ENCODE measurements around the gene EYA4.

The EYA4 gene

GRCh38 chr6:133435065-133435728, 194.0 kb downstream of the EYA4 start:
- DNase-seq (ENCODE audit: low read depth in 2 of 3, low spot score in 2 of 3), result no peak

GRCh38 chr6:133436652-133437051, 195.5 kb downstream of the EYA4 start:
- no peak for DNase-seq (ENCODE audit: low read depth in 2 of 3, low spot score in 2 of 3)

GRCh38 chr6:133441491-133441890, 200.3 kb downstream of the EYA4 start:
- no peak for DNase-seq (ENCODE audit: low read depth in 2 of 3, low spot score in 2 of 3)

GRCh38 chr6:133446789-133447188, 205.6 kb downstream of the EYA4 start:
- DNase-seq (ENCODE audit: low read depth in 2 of 3, low spot score in 2 of 3), result no peak

- no peak for DNase-seq (ENCODE audit: low read depth in 2 of 3, low spot score in 2 of 3)
These were observed 206.8 kb downstream of the EYA4 start for GRCh38 chr6:133447924-133448323.

GRCh38 chr6:133456439-133456838, 215.3 kb downstream of the EYA4 start:
- no peak for DNase-seq (ENCODE audit: low read depth in 2 of 3, low spot score in 2 of 3)

GRCh38 chr6:133456944-133457343, 215.8 kb downstream of the EYA4 start:
- DNase-seq (ENCODE audit: low read depth in 2 of 3, low spot score in 2 of 3), result no peak

GRCh38 chr6:133460101-133460500, 218.9 kb downstream of the EYA4 start:
- no peak for DNase-seq (ENCODE audit: low read depth in 2 of 3, low spot score in 2 of 3)

GRCh38 chr6:133463790-133464189, 222.6 kb downstream of the EYA4 start:
- DNase-seq (ENCODE audit: low read depth in 2 of 3, low spot score in 2 of 3), result no peak

- no peak for DNase-seq (ENCODE audit: low read depth in 2 of 3, low spot score in 2 of 3)
These were observed 225.5 kb downstream of the EYA4 start for GRCh38 chr6:133466680-133467079.

GRCh38 chr6:133467231-133467981, 226.2 kb downstream of the EYA4 start:
- DNase-seq (ENCODE audit: low read depth in 2 of 3, low spot score in 2 of 3), result no peak

- no peak for DNase-seq (ENCODE audit: low read depth in 2 of 3, low spot score in 2 of 3)
These were observed 226.8 kb downstream of the EYA4 start for GRCh38 chr6:133467982-133468380.

- no peak for DNase-seq (ENCODE audit: low read depth in 2 of 3, low spot score in 2 of 3)
These were observed 227.4 kb downstream of the EYA4 start for GRCh38 chr6:133468591-133468990.

GRCh38 chr6:133474516-133474915, 233.4 kb downstream of the EYA4 start:
- no peak for DNase-seq (ENCODE audit: low read depth in 2 of 3, low spot score in 2 of 3)

GRCh38 chr6:133478673-133479072, 237.5 kb downstream of the EYA4 start:
- no peak for DNase-seq (ENCODE audit: low read depth in 2 of 3, low spot score in 2 of 3)

GRCh38 chr6:133487174-133487573, 246.0 kb downstream of the EYA4 start:
- no peak for DNase-seq (ENCODE audit: low read depth in 2 of 3, low spot score in 2 of 3)

GRCh38 chr6:133495205-133495903, 254.2 kb downstream of the EYA4 start:
- DNase-seq (ENCODE audit: low read depth in 2 of 3, low spot score in 2 of 3), result no peak

GRCh38 chr6:133499662-133500061, 258.5 kb downstream of the EYA4 start:
- no peak for DNase-seq (ENCODE audit: low read depth in 2 of 3, low spot score in 2 of 3)

- no peak for DNase-seq (ENCODE audit: low read depth in 2 of 3, low spot score in 2 of 3)
These were observed 260.6 kb downstream of the EYA4 start for GRCh38 chr6:133501675-133502270.

- DNase-seq (ENCODE audit: low read depth in 2 of 3, low spot score in 2 of 3), result no peak
These were observed 261.5 kb downstream of the EYA4 start for GRCh38 chr6:133502441-133503335.

GRCh38 chr6:133503336-133503729, 262.2 kb downstream of the EYA4 start:
- no peak for DNase-seq (ENCODE audit: low read depth in 2 of 3, low spot score in 2 of 3)

Data from activated CD8-positive, alpha-beta memory T cell treated with anti-CD3 and anti-CD28 coated beads for 48 hours (primary cell).